Measurements from ENCODE around the gene PLXNB1. TPM values are rescaled to one million over a fixed set of nuclear protein-coding genes. Genes with fewer than 3 reads are reported as not detected.

PLXNB1 gene
- total and polyA plus RNA-seq, 12 donors: 27.7 to 135 (median 32.4) TPM

DNA sequence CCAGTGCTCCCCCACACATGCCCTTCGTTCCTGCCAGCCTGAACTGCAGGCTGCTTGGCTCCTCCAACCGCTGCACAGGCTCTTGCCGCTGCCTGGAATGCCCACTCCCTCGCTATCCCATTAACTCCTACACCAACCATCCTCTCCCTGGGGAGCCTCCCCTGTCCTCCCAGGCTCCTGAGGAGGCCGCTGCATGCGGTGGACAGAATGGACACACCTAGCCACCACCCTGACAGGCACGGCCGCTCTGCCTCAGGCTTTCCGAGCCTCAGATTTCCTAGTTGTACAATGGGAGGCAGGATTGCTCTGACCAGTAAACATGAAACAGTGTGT, 2.3 kb downstream of the PLXNB1 start:
- Histone ChIP-seq H3K4me3 (peak overlapping the region in 7 of 10 donors; percentile 3 to 96 (median 78)), H3K27ac (peak overlapping the region; percentile 75 to 93 (median 90)), H3K36me3 (peaks cover 0 to 10% (median 3%) of the 10 kb centered on the region in 9 donors), H3K4me1 (peaks cover 29 to 67% (median 49%) of the 10 kb centered on the region in 9 donors), H3K27me3 (peaks cover 0 to 10% (median 0%) of the 10 kb centered on the region in 7 donors), H3K9me3 (no peaks in the 10 kb centered on the region)
- intact Hi-C loops (cut with DNase I): no loop called here
- 57 to 76% methylated on average over 9 of the region's 9 CpGs for WGBS, 2 donors
- peak in 3 of 8 donors; percentile 28 to 43 (median 29) for ATAC-seq
- TF ChIP-seq, protein P1, sequence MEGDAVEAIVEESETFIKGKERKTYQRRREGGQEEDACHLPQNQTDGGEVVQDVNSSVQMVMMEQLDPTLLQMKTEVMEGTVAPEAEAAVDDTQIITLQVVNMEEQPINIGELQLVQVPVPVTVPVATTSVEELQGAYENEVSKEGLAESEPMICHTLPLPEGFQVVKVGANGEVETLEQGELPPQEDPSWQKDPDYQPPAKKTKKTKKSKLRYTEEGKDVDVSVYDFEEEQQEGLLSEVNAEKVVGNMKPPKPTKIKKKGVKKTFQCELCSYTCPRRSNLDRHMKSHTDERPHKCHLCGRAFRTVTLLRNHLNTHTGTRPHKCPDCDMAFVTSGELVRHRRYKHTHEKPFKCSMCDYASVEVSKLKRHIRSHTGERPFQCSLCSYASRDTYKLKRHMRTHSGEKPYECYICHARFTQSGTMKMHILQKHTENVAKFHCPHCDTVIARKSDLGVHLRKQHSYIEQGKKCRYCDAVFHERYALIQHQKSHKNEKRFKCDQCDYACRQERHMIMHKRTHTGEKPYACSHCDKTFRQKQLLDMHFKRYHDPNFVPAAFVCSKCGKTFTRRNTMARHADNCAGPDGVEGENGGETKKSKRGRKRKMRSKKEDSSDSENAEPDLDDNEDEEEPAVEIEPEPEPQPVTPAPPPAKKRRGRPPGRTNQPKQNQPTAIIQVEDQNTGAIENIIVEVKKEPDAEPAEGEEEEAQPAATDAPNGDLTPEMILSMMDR (IDR thresholded peaks at IDR 0.05): no peak
- peak in 1 of 2 donors; percentile 18 for DNase-seq

GRCh38 chr3:48426944-48427629, 2.8 kb downstream of the PLXNB1 start:
- Histone ChIP-seq H3K9me3 (no peaks in the 10 kb centered on the region), H3K27me3 (peaks cover 0 to 10% (median 0%) of the 10 kb centered on the region in 7 donors), H3K4me3 (peak overlapping the region in 7 of 10 donors; percentile 3 to 96 (median 78)), H3K36me3 (peaks cover 0 to 5% (median 0%) of the 10 kb centered on the region in 9 donors), H3K27ac (peak overlapping the region; percentile 75 to 93 (median 90)), H3K4me1 (peaks cover 29 to 67% (median 49%) of the 10 kb centered on the region in 9 donors)
- intact Hi-C loops (cut with DNase I): no loop called here
- TF ChIP-seq, protein P1 (IDR thresholded peaks at IDR 0.05): no peak
- DNase-seq (no peak), ATAC-seq (no peak)
- WGBS, 2 donors: 40 to 44% methylated on average over 8 of the region's 8 CpGs

GRCh38 chr3:48426401-48426909, 3.4 kb downstream of the PLXNB1 start:
- Histone ChIP-seq H3K27me3 (peaks cover 0 to 10% (median 0%) of the 10 kb centered on the region in 7 donors), H3K9me3 (no peaks in the 10 kb centered on the region), H3K27ac (peak overlapping the region; percentile 75 to 93 (median 90)), H3K36me3 (no peaks in the 10 kb centered on the region), H3K4me3 (peak overlapping the region in 4 of 10 donors; percentile 5 to 15 (median 12)), H3K4me1 (peaks cover 29 to 67% (median 53%) of the 10 kb centered on the region in 9 donors)
- TF ChIP-seq, protein P1 (IDR thresholded peaks at IDR 0.05): no peak
- DNase-seq: peak; percentile 53 to 56
- WGBS, 2 donors: 38 to 47% methylated on average over 11 of the region's 11 CpGs
- ATAC-seq: peak; percentile 31 to 85 (median 66)
- intact Hi-C loops (cut with DNase I): no loop called here

GRCh38 chr3:48425281-48425812, 4.5 kb downstream of the PLXNB1 start:
- Histone ChIP-seq H3K4me1 (peaks cover 29 to 66% (median 53%) of the 10 kb centered on the region in 9 donors), H3K27ac (peak overlapping the region; percentile 2 to 93 (median 90)), H3K36me3 (no peaks in the 10 kb centered on the region), H3K9me3 (no peaks in the 10 kb centered on the region), H3K4me3 (no peak overlapping the region), H3K27me3 (peaks cover 0 to 10% (median 0%) of the 10 kb centered on the region in 7 donors)
- 40 to 51% methylated on average over 13 of the region's 13 CpGs for WGBS, 2 donors
- TF ChIP-seq, protein P1 (IDR thresholded peaks at IDR 0.05): no peak
- ATAC-seq: peak in 7 of 8 donors; percentile 21 to 59 (median 47)
- DNase-seq: peak; percentile 31 to 54
- intact Hi-C loops (cut with DNase I): no loop called here

All from heart right ventricle (tissue), 16 donors.